Kidney epithelial cell (primary cell): ENCODE data around the gene CMYA5. TPM values are rescaled to one million over a fixed set of nuclear protein-coding genes. Genes with fewer than 3 reads are reported as not detected.

ENCODE experiments used
- DNase-seq: peaks from one replicate; pipeline ENCODE4 v3.0.0-alpha.2; 2010; ENCODE audit warnings: low read depth
- H3K27me3 ChIP-seq: 2 replicates; pipeline ENCODE4 v1.6.0; 2011; ENCODE audit warnings: low read length; ENCODE audit not compliant: control insufficient read depth, insufficient read depth
- H3K36me3 ChIP-seq: 2 replicates; pipeline ENCODE4 v1.5.1; 2011; ENCODE audit warnings: low read length; ENCODE audit not compliant: control insufficient read depth, insufficient read depth
- H3K4me3 ChIP-seq: 2 replicates; pipeline ENCODE4 v1.5.1; 2011; ENCODE audit warnings: low read depth, mild to moderate bottlenecking, control low read depth, low read length
- CTCF ChIP-seq: IDR thresholded peaks from 2 replicates; pipeline ENCODE4 v1.5.1; 2011; ENCODE audit warnings: mild to moderate bottlenecking, moderate library complexity, low read length, control low read depth, inconsistent platforms; ENCODE audit not compliant: insufficient read depth, poor library complexity, severe bottlenecking
- total RNA-seq: library from RNA; depleted of rRNA; stranded (reverse); fragments of >200 nt; gene quantifications from 2 replicates; pipeline ENCODE4 v1.2.3, GENCODE V29; 2015

Gene CMYA5
- total RNA-seq, 1 donor from 2014 or later: 0.96 TPM

- Histone ChIP-seq H3K36me3 (no peaks in the 10 kb centered on the region), H3K4me3 (no peak overlapping the region), H3K27me3 (no peaks in the 10 kb centered on the region)
- DNase-seq: no peak
- no peak for TF ChIP-seq CTCF
Measured at GRCh38 chr5:79794347-79794746, 104.7 kb downstream of the CMYA5 start.

- peak; percentile 29 for DNase-seq
- no peak overlapping the region for H3K4me3 ChIP-seq
- H3K36me3 ChIP-seq: no peaks in the 10 kb centered on the region
- no peak for TF ChIP-seq CTCF
- H3K27me3 ChIP-seq: no peaks in the 10 kb centered on the region
Measured at GRCh38 chr5:79795764-79796398, 106.2 kb downstream of the CMYA5 start.

- no peak for TF ChIP-seq CTCF
- DNase-seq: no peak
- Histone ChIP-seq H3K27me3 (no peaks in the 10 kb centered on the region), H3K36me3 (no peaks in the 10 kb centered on the region), H3K4me3 (no peak overlapping the region)
Measured at GRCh38 chr5:79798893-79799590, 109.4 kb downstream of the CMYA5 start.

- TF ChIP-seq CTCF: no peak
- H3K36me3 ChIP-seq: no peaks in the 10 kb centered on the region
- no peak for DNase-seq
- no peaks in the 10 kb centered on the region for H3K27me3 ChIP-seq
- no peak overlapping the region for H3K4me3 ChIP-seq
Measured at GRCh38 chr5:79800979-79801827, 111.6 kb downstream of the CMYA5 start.

GRCh38 chr5:79802406-79802805 lies 112.8 kb downstream of the CMYA5 start:
- no peak overlapping the region for H3K4me3 ChIP-seq
- no peak for DNase-seq
- H3K36me3 ChIP-seq: no peaks in the 10 kb centered on the region
- no peaks in the 10 kb centered on the region for H3K27me3 ChIP-seq
- no peak for TF ChIP-seq CTCF
